Non-pigmented ciliary epithelial cell (primary cell): Measurements from ENCODE around the gene FHIT.

ENCODE experiments used
- DNase-seq: peaks from one replicate; pipeline ENCODE4 v3.0.0-alpha.2; 2010; ENCODE audit warnings: low read depth

FHIT gene

DNA sequence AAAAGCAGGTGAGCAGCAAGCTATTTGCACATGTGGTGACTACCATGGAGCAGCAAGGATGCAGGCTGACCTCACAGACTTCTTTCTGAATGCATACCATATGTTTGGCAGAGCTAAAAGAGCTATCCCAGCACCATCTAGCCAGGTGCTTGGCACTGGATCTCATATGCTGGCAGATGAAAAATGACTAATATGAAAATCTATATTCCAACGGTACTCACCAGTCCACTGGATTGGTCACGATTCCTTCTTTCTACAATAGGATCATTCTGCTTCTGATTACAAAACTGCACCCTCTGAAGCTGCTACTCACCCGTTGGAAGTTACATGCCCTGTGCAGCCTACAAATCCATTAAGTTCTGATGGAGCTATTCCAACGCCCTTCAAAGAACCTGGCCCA is 1487.1 kb downstream of the FHIT start:
- DNase-seq, result no peak

DNA sequence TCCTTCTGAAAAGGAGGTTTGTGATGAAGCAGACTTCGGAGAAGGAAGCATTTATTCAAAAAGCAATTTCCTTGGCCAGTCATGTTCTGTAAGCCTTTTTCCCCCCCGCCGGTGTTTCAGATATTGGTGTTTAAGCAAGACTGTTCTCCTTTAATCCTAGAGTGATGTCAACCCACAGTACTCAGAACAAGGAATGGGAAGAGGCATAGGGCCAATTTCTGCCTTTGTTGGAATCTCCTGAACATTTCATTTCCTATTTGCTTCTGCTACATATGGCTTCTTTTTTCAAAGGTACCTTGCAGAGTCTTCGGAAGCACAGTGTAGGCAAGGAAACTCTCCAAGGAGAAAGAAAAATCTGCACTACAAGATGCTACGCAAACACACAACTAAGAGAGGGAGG is 1488.3 kb downstream of the FHIT start:
- no peak for DNase-seq

GRCh38 chr3:59759298-59760031 is 1491.8 kb downstream of the FHIT start:
- no peak for DNase-seq

DNA sequence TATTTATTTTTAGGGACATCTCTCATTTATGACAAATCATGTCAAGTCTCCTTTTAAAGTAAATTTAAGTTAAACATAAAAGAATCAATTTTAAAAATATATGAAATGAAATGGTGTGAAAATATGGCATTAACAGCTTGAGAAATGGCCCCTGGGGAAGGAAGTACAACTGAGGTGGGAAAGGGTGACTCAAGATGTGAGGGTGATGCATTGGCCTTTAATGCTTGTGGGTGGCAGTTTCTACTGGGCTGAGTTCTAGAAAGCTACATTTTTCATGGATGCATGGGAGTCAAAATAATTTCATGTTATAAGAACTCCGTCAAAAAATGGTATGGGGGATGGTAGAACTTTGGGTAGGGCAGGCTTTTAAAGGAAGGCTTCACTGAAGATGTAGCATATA is 1492.6 kb downstream of the FHIT start:
- no peak for DNase-seq

DNA sequence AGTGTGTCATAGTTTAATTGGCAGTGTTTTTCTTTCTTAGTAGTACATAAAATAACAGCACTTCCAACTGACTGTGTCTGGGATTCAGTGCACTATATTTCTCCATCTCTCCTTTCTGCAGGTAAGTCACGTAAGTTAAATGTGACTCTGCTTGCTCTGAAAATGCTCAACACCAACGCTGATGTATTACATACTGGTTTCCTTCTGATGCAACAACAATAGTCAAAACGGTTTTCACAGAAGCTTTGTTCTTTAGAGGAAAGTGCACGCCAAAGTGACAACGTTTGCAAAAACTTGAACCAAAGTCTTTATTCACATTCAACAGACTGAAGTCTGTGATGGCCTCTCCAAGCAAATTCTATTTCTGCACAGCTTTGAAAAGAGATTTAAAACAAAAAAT is 1494.3 kb downstream of the FHIT start:
- DNase-seq, result no peak

- no peak for DNase-seq
Observed at GRCh38 chr3:59754456-59755129, 1496.7 kb downstream of the FHIT start.

- DNase-seq, result no peak
Observed at GRCh38 chr3:59753808-59754450, 1497.3 kb downstream of the FHIT start.

DNA sequence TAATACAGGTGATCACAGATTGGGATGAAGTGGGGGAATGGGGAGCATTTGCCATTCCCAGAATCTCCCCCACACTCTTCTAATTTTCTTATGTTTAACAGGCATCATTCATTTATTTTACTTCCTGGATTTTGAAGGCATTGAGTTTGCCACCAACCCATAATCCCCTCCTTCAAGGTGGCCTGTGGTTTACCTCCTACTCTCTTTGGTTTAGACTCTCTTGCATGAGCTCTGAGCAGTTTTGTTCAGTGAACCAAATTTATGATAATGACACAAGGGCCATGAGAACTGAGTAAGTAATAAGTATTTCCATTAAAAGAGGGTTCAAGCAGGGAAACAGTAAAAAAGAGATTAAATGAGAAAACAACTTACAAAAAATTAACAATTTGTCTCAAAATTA is 1498.3 kb downstream of the FHIT start:
- no peak for DNase-seq

- no peak for DNase-seq
Observed at GRCh38 chr3:59751606-59752005, 1499.6 kb downstream of the FHIT start.

DNA sequence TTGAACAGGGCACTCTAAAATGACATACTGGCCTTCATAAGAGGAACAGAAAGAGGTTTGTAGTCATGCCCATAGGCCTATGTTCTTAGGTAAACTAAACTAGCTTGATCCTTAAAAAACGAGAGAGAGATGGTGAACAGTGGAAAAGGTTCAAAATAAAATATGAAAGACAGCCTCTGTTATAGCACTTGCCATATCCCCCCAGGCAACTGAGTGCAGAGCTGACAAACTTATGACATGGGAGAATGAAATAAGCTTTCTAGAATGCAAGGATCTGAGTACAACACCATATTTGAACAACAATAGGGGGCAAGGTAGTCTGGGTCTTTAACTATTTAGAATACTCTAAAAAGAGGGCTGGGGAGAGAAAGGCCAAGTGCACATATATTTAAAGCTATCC is 1500.9 kb downstream of the FHIT start:
- no peak for DNase-seq

GRCh38 chr3:59749291-59749690 is 1502.0 kb downstream of the FHIT start:
- peak; percentile 14 for DNase-seq

DNA sequence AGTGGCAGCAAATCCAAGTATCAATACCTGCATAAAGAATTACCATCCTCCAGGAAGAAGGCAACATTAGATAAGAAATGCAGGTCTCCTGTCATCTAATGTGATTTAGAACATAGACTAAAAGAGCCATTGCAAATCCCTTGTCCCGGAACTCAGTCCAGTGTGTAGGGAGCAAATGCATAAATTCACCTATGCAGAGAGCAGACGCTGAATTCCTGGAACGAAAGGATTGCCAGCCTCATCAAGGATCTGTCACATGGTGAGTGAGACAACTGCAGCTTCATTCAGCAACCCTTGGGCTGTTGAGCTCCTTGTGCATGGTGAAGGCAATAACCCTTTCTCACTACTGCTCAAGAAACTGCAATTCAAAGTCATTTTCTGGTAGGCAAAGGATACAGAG is 1504.7 kb downstream of the FHIT start:
- no peak for DNase-seq

- no peak for DNase-seq
Observed at GRCh38 chr3:59737241-59737640, 1514.0 kb downstream of the FHIT start.

DNA sequence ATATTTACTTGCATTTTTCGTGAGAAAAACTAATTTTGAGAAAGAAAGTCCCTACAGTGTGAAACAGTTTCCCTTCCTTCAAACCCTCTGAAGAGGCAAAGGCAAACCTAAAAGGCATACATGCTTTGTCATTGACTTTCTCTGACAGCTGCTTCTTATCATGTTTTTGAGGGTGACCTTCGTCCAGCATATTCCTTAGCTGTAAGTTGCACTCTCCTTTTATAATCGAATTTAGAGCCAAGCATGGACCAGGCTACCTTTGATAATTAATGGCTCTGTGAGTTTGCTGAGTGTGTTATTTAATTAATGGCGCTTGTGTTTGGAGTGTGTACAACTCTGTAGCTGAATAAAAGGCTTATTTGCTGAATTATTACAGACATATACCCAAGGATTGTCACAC is 1517.2 kb downstream of the FHIT start:
- DNase-seq, result no peak

- DNase-seq, result no peak
Observed at GRCh38 chr3:59733041-59733809, 1518.0 kb downstream of the FHIT start.

DNA sequence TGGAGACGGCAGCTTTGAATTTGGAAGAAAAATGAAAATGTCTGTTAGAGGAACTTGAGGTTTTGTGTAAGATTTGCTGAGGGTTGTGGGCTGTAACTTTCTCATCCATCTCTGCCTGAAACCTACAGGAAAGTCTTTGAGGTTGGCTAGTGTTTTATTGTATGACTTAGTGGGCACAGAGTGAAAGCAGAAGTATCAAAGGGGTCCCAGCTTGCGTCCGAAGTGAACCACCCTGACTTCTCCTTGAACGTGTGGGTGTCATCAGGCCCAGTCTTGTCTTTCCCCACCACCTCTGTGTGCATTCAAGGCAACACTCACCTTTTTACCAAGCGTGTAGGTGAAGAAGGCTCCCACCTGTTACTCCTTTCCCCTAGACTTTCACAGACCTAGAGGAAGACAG is 1519.3 kb downstream of the FHIT start:
- DNase-seq, result no peak

DNA sequence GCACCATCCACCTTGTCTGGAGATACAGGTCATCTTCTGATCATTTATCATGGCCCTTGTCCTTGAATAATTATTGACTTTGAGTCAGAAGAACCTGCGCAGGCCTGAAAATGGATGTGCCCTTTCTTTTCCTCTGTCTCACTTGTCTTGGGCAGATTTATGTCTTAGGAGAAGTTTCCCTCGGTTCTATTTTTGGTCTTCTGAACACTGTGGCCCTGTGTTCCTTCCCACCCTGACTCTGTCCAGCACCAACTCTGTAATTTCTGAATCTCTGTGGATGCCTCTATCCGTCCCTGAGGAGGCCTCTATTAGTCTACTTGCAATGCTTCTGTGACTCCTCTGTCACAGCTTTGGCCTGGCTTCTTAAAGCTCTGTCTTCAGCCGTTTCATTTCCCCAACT is 1520.7 kb downstream of the FHIT start:
- DNase-seq, result no peak

- DNase-seq, result no peak
Observed at GRCh38 chr3:59728587-59728908, 1522.7 kb downstream of the FHIT start.

- no peak for DNase-seq
Observed at GRCh38 chr3:59727902-59728586, 1523.2 kb downstream of the FHIT start.

- DNase-seq, result no peak
Observed at GRCh38 chr3:59726279-59726678, 1525.0 kb downstream of the FHIT start.

GRCh38 chr3:59717679-59718205 is 1533.5 kb downstream of the FHIT start:
- no peak for DNase-seq

DNA sequence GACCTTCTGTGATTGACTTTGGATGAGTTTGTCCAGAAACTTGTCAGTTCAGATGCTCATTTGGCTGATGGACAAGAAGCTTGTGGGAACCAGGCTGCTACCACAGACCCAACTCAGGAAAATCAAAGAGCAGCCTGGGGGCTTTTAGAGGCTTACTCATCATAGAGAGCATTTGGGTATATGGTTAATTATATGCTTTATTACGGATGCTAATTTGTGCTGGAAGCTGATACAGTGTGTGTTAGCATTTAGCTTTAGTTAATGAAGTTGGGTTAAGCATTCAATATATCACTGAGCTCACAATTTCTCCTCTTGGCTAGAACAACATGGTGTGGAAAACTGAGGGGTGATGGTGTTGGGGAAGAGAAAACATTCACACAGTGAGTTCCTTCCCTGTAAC is 1537.2 kb downstream of the FHIT start:
- no peak for DNase-seq
